SK-N-SH (cell line): ENCODE results near the gene HSBP1. TPM values are rescaled to one million over a fixed set of nuclear protein-coding genes. Genes with fewer than 3 reads are reported as not detected.

Experiments used
- CTCF ChIA-PET: fragments of 300-600, 350-600 bp; formaldehyde crosslinking; extraction: SDS; loops from one replicate; lab custom pipeline; 2021; lab: Yijun Ruan, JAX
- POLR2A ChIA-PET: fragments of 350-600 bp; sonication (Branson Sonifier 250); formaldehyde crosslinking; extraction: SDS; loops from one replicate; lab custom pipeline; 2020; ENCODE audit warnings: antibody characterized with exemption, inconsistent platforms; lab: Yijun Ruan, JAX
- DNase-seq: peaks from one replicate; pipeline ENCODE4 v3.0.0; 2012
- H2AFZ ChIP-seq: fragments of 200-600 bp; sonication (generic); 2 replicates; pipeline ENCODE4 v1.8.1; 2016; ENCODE audit warnings: antibody characterized with exemption, mild to moderate bottlenecking, low read depth
- H3F3A ChIP-seq: fragments of 200-600 bp; sonication (generic); replicated peaks from 2 replicates; pipeline ENCODE3; 2016; ENCODE audit warnings: antibody characterized with exemption, mild to moderate bottlenecking; ENCODE audit not compliant: insufficient read depth
- H3K27ac ChIP-seq, 2 experiments: fragments of 200-500 bp in 1 of 2; fragments of 200-600 bp in 1 of 2; sonication (Bioruptor generic) in 1 of 2; sonication (generic), shearing (Covaris generic) in 1 of 2; 2 replicates each; pipeline versions ENCODE4 v1.5.1 to v1.6.1; 2014 to 2016; ENCODE audit warnings: low read depth in 2 of 2, inconsistent platforms in 1 of 2, low read length in 1 of 2, mild to moderate bottlenecking in 1 of 2, mixed read lengths in 1 of 2
- H3K27me3 ChIP-seq: fragments of 200-600 bp; sonication (generic), shearing (Covaris generic); 2 replicates; pipeline ENCODE4 v1.6.1; 2016; ENCODE audit warnings: mixed run types; ENCODE audit not compliant: insufficient read depth
- H3K36me3 ChIP-seq, 2 experiments: fragments of 200-500 bp in 1 of 2; fragments of 200-600 bp in 1 of 2; sonication (Bioruptor generic) in 1 of 2; sonication (generic) in 1 of 2; replicated peaks in 1 of 2; 2 replicates each; pipeline versions ENCODE3 to v1.5.1; 2014 to 2016; ENCODE audit warnings: low read length in 1 of 2, mild to moderate bottlenecking in 1 of 2; ENCODE audit not compliant: insufficient read depth in 2 of 2, control insufficient read depth in 1 of 2
- H3K4me1 ChIP-seq, 2 experiments: fragments of 200-500 bp in 1 of 2; fragments of 200-600 bp in 1 of 2; sonication (Bioruptor generic) in 1 of 2; sonication (generic), shearing (Covaris generic) in 1 of 2; 2 replicates each; pipeline versions ENCODE4 v1.5.1 to v1.6.1; 2014 to 2016; ENCODE audit warnings: low read depth in 1 of 2, low read length in 1 of 2, mixed run types in 1 of 2; ENCODE audit not compliant: insufficient read depth in 2 of 2, control insufficient read depth in 1 of 2
- H3K4me2 ChIP-seq: fragments of 200-600 bp; sonication (generic), shearing (Covaris generic); 2 replicates; pipeline ENCODE4 v1.6.1; 2017; ENCODE audit warnings: mixed run types
- H3K4me3 ChIP-seq, 2 experiments: fragments of 200-500 bp in 1 of 2; fragments of 200-600 bp in 1 of 2; sonication (Bioruptor generic) in 1 of 2; sonication (generic), shearing (Covaris generic) in 1 of 2; 2 replicates each; pipeline versions ENCODE4 v1.5.1 to v1.8.1; 2014 to 2016; ENCODE audit warnings: low read depth in 2 of 2, inconsistent platforms in 1 of 2, low read length in 1 of 2, mild to moderate bottlenecking in 1 of 2, mixed read lengths in 1 of 2, moderate library complexity in 1 of 2
- H3K79me2 ChIP-seq: fragments of 200-600 bp; sonication (generic); 2 replicates; pipeline ENCODE4 v1.8.1; 2017; ENCODE audit warnings: mild to moderate bottlenecking; ENCODE audit not compliant: insufficient read depth
- H3K9ac ChIP-seq: fragments of 200-600 bp; sonication (generic); 2 replicates; pipeline ENCODE4 v1.6.1; 2017; ENCODE audit warnings: mixed run types
- H3K9me2 ChIP-seq: fragments of 200-600 bp; sonication (generic); 2 replicates; pipeline ENCODE4 v1.6.1; 2017; ENCODE audit warnings: mixed run types
- H3K9me3 ChIP-seq: fragments of 200-600 bp; sonication (generic); 2 replicates; pipeline ENCODE4 v1.6.1; 2017; ENCODE audit warnings: mixed run types, mild to moderate bottlenecking, moderate library complexity
- H4K20me1 ChIP-seq: fragments of 200-600 bp; sonication (generic); 2 replicates; pipeline ENCODE4 v1.6.1; 2017; ENCODE audit warnings: mild to moderate bottlenecking, mixed run types; ENCODE audit not compliant: insufficient read depth
- ELF1 ChIP-seq: IDR thresholded peaks from 2 replicates; pipeline ENCODE4 v1.4.0; 2012
- JUND ChIP-seq: IDR thresholded peaks from 2 replicates; pipeline ENCODE4 v1.4.0; 2012
- MAX ChIP-seq: IDR thresholded peaks from 2 replicates; pipeline ENCODE4 v1.4.0; 2012; ENCODE audit warnings: low read depth
- MEF2A ChIP-seq: IDR thresholded peaks from 2 replicates; pipeline ENCODE4 v1.4.0; 2012; ENCODE audit warnings: low read depth, borderline replicate concordance
- MXI1 ChIP-seq: IDR thresholded peaks from 2 replicates; pipeline ENCODE4 v1.6.1; 2012; ENCODE audit warnings: mild to moderate bottlenecking, low read depth, low read length, improper control_type of control experiment
- NFIC ChIP-seq: IDR thresholded peaks from 2 replicates; pipeline ENCODE4 v1.4.0; 2012; ENCODE audit warnings: borderline replicate concordance
- PBX3 ChIP-seq: IDR thresholded peaks from 2 replicates; pipeline ENCODE4; 2012
- RAD21 ChIP-seq: IDR thresholded peaks from 2 replicates; pipeline ENCODE4 v1.6.1; 2012; ENCODE audit warnings: mild to moderate bottlenecking, low read length
- RCOR1 ChIP-seq: fragments of 150-350 bp; IDR thresholded peaks from 2 replicates; pipeline ENCODE4 v1.6.1; 2017; ENCODE audit warnings: antibody characterized with exemption, low read length
- RFX5 ChIP-seq: IDR thresholded peaks from 2 replicates; pipeline ENCODE4 v1.6.1; 2012; ENCODE audit warnings: mild to moderate bottlenecking, improper control_type of control experiment, low read length
- RXRA ChIP-seq: IDR thresholded peaks from 2 replicates; pipeline ENCODE4 v1.4.0; 2012; ENCODE audit warnings: low read depth, mild to moderate bottlenecking, borderline replicate concordance
- SMC3 ChIP-seq: IDR thresholded peaks from 2 replicates; pipeline ENCODE4 v1.6.1; 2012; ENCODE audit warnings: low read depth, low read length, improper control_type of control experiment
- TAF1 ChIP-seq: IDR thresholded peaks from 2 replicates; pipeline ENCODE4 v1.6.1; 2012; ENCODE audit warnings: low read depth, mild to moderate bottlenecking, low read length, moderate library complexity, borderline replicate concordance
- TCF12 ChIP-seq: IDR thresholded peaks from 2 replicates; pipeline ENCODE4 v1.4.0; 2012
- TEAD4 ChIP-seq: IDR thresholded peaks from 2 replicates; pipeline ENCODE4 v1.4.0; 2012; ENCODE audit warnings: mild to moderate bottlenecking, borderline replicate concordance; ENCODE audit not compliant: insufficient read depth
- USF1 ChIP-seq: IDR thresholded peaks from 2 replicates; pipeline ENCODE4 v1.4.0; 2012; ENCODE audit warnings: low read depth, borderline replicate concordance
- YY1 ChIP-seq: IDR thresholded peaks from 2 replicates; pipeline ENCODE4 v1.4.0; 2012; ENCODE audit warnings: low read depth, mild to moderate bottlenecking
- ZBTB33 ChIP-seq: IDR thresholded peaks from 2 replicates; pipeline ENCODE4 v1.4.0; 2012; ENCODE audit warnings: low read depth, borderline replicate concordance
- WGBS: methylation state at CpG from one replicate; pipeline ENCODE4 v1.1.6; 2017; ENCODE audit warnings: low lambda C conversion rate; 5-methylcytosine and 5-hydroxymethylcytosine counted together
- polyA plus RNA-seq, 3 experiments: library from polyadenylated mRNA; depleted of rRNA; stranded (reverse); fragments of >200 nt; gene quantifications; 2 replicates each; pipeline ENCODE4 v1.2.3, GENCODE V29; 2012

HSBP1 gene
- polyA plus RNA-seq, 1 of the 3 experiments (the other 2 are of a cell fraction): 177 TPM

- no peaks in the 10 kb centered on the region for H3K79me2 ChIP-seq
- H3K4me3 ChIP-seq: no peak overlapping the region
- no peak overlapping the region for H3K27ac ChIP-seq
- no peaks in the 10 kb centered on the region for H3K36me3 ChIP-seq
- H2AFZ ChIP-seq: no peak overlapping the region
- ChIA-PET POLR2A (no interaction called here), CTCF (no interaction called here)
- no peaks in the 10 kb centered on the region for H3K9me2 ChIP-seq
- H3K4me1 ChIP-seq: no peaks in the 10 kb centered on the region
- no peaks in the 10 kb centered on the region for H3K9me3 ChIP-seq
- TF ChIP-seq YY1 (no peak), MAX (no peak), NFIC (no peak), TCF12 (no peak)
- H3K9ac ChIP-seq: no peak overlapping the region
- no peaks in the 10 kb centered on the region for H3K27me3 ChIP-seq
- no peak overlapping the region for H3K4me2 ChIP-seq
- H3F3A ChIP-seq: no peaks in the 10 kb centered on the region
- 55% methylated on average over 1 of the region's 1 CpG for WGBS
- H4K20me1 ChIP-seq: no peaks in the 10 kb centered on the region
- DNase-seq: no peak
Measured at GRCh38 chr16:83799336-83799735, 8.4 kb upstream of the HSBP1 start.

GRCh38 chr16:83802135-83802534, 5.6 kb upstream of the HSBP1 start:
- Histone ChIP-seq H3K79me2 (no peaks in the 10 kb centered on the region), H3K4me1 (no peaks in the 10 kb centered on the region), H3K9ac (no peak overlapping the region), H3K9me2 (no peaks in the 10 kb centered on the region), H3K27me3 (no peaks in the 10 kb centered on the region), H2AFZ (no peak overlapping the region), H3F3A (no peaks in the 10 kb centered on the region), H3K36me3 (no peaks in the 10 kb centered on the region), H3K4me2 (peak overlapping the region; percentile 42; the same call in 1 of the 2 replicates), H3K27ac (no peak overlapping the region; a peak in 1 of 4 replicates), H3K9me3 (no peaks in the 10 kb centered on the region), H3K4me3 (no peak overlapping the region), H4K20me1 (no peaks in the 10 kb centered on the region)
- ChIA-PET POLR2A (no interaction called here), CTCF (no interaction called here)
- TF ChIP-seq MXI1: no peak
- TF ChIP-seq ELF1: no peak
- no peak for TF ChIP-seq ZBTB33
- no peak for TF ChIP-seq RFX5
- TF ChIP-seq TEAD4: no peak
- TF ChIP-seq RAD21: no peak
- TF ChIP-seq RXRA: no peak
- TF ChIP-seq MEF2A: no peak
- no peak for TF ChIP-seq JUND
- no peak for TF ChIP-seq RCOR1
- no peak for TF ChIP-seq USF1
- no peak for TF ChIP-seq TAF1
- no peak for TF ChIP-seq PBX3
- TF ChIP-seq TCF12: no peak
- TF ChIP-seq SMC3: no peak
- WGBS: 18% methylated on average over 6 of the region's 6 CpGs
- no peak for DNase-seq
